ENCODE results near the gene DENND4A. TPM values are rescaled to one million over a fixed set of nuclear protein-coding genes. Genes with fewer than 3 reads are reported as not detected.

Gene DENND4A
- total RNA-seq, 1 experiment from 2014 or later = 62.4 TPM

GRCh38 chr15:65638109-65638508 lies 154.0 kb downstream of the DENND4A start:
- Histone ChIP-seq H3K27me3 (ENCODE audit: low read length) (no peaks in the 10 kb centered on the region), H3K4me2 (ENCODE audit: low read depth, low read length, poor library complexity, severe bottlenecking) (no peak overlapping the region), H2AFZ (ENCODE audit: low read length) (no peak overlapping the region)

DNA sequence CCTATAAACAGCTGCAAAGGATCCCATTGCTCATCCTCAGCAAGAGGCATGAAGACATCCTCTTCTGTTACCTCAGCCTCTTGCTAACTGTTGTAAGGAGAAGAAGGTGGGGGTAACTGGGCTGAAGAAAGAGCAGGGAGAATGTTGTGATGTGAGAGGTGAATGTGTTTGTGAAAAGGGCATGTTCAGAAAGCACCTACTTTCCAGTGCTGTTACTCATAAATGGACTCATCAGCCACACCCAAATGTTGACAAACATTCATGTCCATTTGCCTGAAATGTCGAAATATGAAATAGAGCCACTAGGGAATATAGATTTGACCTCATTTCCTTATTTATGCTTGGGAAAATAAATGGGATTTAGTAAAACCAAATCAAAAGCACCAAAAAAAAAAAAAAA lies 157.7 kb downstream of the DENND4A start:
- Histone ChIP-seq H2AFZ (ENCODE audit: low read length) (no peak overlapping the region), H3K4me2 (ENCODE audit: low read depth, low read length, poor library complexity, severe bottlenecking) (no peak overlapping the region), H3K9me3 (ENCODE audit: low read length) (no peaks in the 10 kb centered on the region), H3K27me3 (ENCODE audit: low read length) (no peaks in the 10 kb centered on the region), H4K20me1 (ENCODE audit: insufficient read depth, low read depth, low read length) (no peaks in the 10 kb centered on the region), H3K9me2 (replicated peaks; ENCODE audit: insufficient read depth, low read length) (no peaks in the 10 kb centered on the region), H3K9ac (ENCODE audit: low read length) (no peak overlapping the region), H3K79me2 (ENCODE audit: low read length) (no peaks in the 10 kb centered on the region), H3K4me1 (ENCODE audit: low read length) (peaks cover 12% of the 10 kb centered on the region), H3K4me3 (ENCODE audit: low read length) (no peak overlapping the region), H3K36me3 (ENCODE audit: insufficient read depth, low read length) (no peaks in the 10 kb centered on the region), H3K27ac (ENCODE audit: low read length) (no peak overlapping the region)
- no peak for DNase-seq

More at GRCh38 chr15:65638109-65638508, 154.0 kb downstream of the DENND4A start:
- no peaks in the 10 kb centered on the region for H4K20me1 ChIP-seq (ENCODE audit: insufficient read depth, low read depth, low read length)
- H3K79me2 ChIP-seq (ENCODE audit: low read length) = no peaks in the 10 kb centered on the region
- no peaks in the 10 kb centered on the region for H3K9me3 ChIP-seq (ENCODE audit: low read length)
- peaks cover 22% of the 10 kb centered on the region for H3K4me1 ChIP-seq (ENCODE audit: low read length)
- H3K9ac ChIP-seq (ENCODE audit: low read length) = no peak overlapping the region
- no peak overlapping the region for H3K4me3 ChIP-seq (ENCODE audit: low read length)
- H3K36me3 ChIP-seq (ENCODE audit: insufficient read depth, low read length) = no peaks in the 10 kb centered on the region
- no peaks in the 10 kb centered on the region for H3K9me2 ChIP-seq (replicated peaks; ENCODE audit: insufficient read depth, low read length)
- no peak overlapping the region for H3K27ac ChIP-seq (ENCODE audit: low read length)
- no peak for DNase-seq

DNA sequence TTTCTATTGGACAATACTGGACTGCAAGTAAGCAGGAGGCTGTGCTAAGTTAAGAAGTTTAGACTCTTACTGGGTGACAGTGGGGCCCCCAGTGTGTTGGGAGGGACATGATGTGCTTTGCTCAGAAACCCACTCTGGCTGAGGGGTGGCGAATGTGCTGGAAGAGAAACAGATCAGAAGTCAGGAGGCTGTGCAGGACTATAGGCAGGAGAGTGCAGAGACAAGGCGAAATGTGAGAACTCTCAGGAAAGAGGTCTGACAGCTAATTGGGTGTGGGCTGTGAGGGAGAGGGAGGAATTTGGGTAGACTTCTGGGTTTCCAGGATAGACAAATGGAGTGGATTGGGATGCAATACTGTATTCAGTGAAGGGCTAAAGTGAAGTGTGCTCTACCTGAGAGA lies 158.3 kb downstream of the DENND4A start:
- Histone ChIP-seq H3K27me3 (ENCODE audit: low read length) (no peaks in the 10 kb centered on the region), H3K9ac (ENCODE audit: low read length) (no peak overlapping the region), H3K4me2 (ENCODE audit: low read depth, low read length, poor library complexity, severe bottlenecking) (no peak overlapping the region), H3K4me3 (ENCODE audit: low read length) (no peak overlapping the region), H3K79me2 (ENCODE audit: low read length) (no peaks in the 10 kb centered on the region), H3K36me3 (ENCODE audit: insufficient read depth, low read length) (no peaks in the 10 kb centered on the region), H3K27ac (ENCODE audit: low read length) (no peak overlapping the region), H3K9me2 (replicated peaks; ENCODE audit: insufficient read depth, low read length) (no peaks in the 10 kb centered on the region), H4K20me1 (ENCODE audit: insufficient read depth, low read depth, low read length) (no peaks in the 10 kb centered on the region), H2AFZ (ENCODE audit: low read length) (no peak overlapping the region), H3K4me1 (ENCODE audit: low read length) (peaks cover 9% of the 10 kb centered on the region), H3K9me3 (ENCODE audit: low read length) (no peaks in the 10 kb centered on the region)
- no peak for DNase-seq

DNA sequence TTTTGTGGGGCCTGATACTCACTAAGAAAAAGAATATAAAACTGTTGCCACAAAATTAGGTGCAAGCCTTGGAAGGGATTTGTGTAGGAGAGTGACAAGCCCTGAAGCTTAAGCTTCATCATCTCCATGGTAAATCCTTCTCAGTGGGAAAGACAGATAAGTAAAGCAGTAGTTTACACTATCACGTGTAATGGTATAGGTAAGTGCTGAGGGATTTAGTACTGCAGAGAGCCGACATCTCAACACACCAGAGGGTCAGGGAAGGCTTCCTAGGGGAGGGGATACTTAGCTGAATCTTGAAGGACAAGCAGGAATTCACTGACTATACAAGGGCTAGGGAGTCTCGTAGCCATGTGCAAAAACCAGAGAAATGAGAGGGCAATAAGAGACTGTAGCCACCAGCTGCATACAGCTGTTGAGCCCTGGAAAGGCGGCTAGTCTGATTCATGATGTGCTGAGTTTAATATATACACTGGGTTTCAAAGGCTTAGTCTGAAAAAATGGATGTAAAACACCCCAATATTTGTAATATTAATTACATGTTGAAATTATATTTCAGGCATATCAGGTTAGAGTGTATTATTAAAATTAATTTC lies 159.2 kb downstream of the DENND4A start:
- H3K27ac ChIP-seq (ENCODE audit: low read length) = no peak overlapping the region
- H3K9ac ChIP-seq (ENCODE audit: low read length) = no peak overlapping the region
- no peak overlapping the region for H3K4me2 ChIP-seq (ENCODE audit: low read depth, low read length, poor library complexity, severe bottlenecking)

DNA sequence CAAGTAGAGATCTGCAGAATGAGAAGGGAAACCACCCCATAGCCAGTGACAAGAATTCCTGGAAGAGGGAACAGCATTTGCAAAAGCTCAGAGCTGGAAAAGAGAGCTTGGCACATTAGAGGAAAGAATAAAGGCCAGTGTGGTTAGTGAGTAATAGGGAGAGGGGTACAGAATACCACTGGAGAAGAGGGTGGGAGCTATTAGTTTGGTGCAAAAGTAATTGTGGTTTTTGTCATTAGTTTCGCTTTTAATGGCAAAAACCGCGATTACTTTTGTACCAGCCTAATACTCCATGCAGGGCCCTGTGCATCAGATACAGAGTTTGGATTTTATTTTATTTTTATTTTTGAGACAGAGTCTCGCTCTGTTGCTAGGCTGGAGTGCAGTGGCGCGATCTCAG lies 160.6 kb downstream of the DENND4A start:
- Histone ChIP-seq H2AFZ (ENCODE audit: low read length) (no peak overlapping the region), H3K4me3 (ENCODE audit: low read length) (no peak overlapping the region), H3K9ac (ENCODE audit: low read length) (no peak overlapping the region), H3K4me2 (ENCODE audit: low read depth, low read length, poor library complexity, severe bottlenecking) (no peak overlapping the region), H3K27me3 (ENCODE audit: low read length) (no peaks in the 10 kb centered on the region), H3K36me3 (ENCODE audit: insufficient read depth, low read length) (no peaks in the 10 kb centered on the region), H3K4me1 (ENCODE audit: low read length) (peaks cover 16% of the 10 kb centered on the region), H3K9me3 (ENCODE audit: low read length) (no peaks in the 10 kb centered on the region), H3K79me2 (ENCODE audit: low read length) (no peaks in the 10 kb centered on the region), H4K20me1 (ENCODE audit: insufficient read depth, low read depth, low read length) (no peaks in the 10 kb centered on the region), H3K9me2 (replicated peaks; ENCODE audit: insufficient read depth, low read length) (no peaks in the 10 kb centered on the region), H3K27ac (ENCODE audit: low read length) (no peak overlapping the region)
- no peak for DNase-seq

More for the DNA sequence above, 159.2 kb downstream of the DENND4A start:
- Histone ChIP-seq H3K4me3 (ENCODE audit: low read length) (no peak overlapping the region), H3K36me3 (ENCODE audit: insufficient read depth, low read length) (no peaks in the 10 kb centered on the region), H3K9me3 (ENCODE audit: low read length) (no peaks in the 10 kb centered on the region), H2AFZ (ENCODE audit: low read length) (no peak overlapping the region), H3K27me3 (ENCODE audit: low read length) (no peaks in the 10 kb centered on the region), H3K9me2 (replicated peaks; ENCODE audit: insufficient read depth, low read length) (no peaks in the 10 kb centered on the region), H3K79me2 (ENCODE audit: low read length) (no peaks in the 10 kb centered on the region), H4K20me1 (ENCODE audit: insufficient read depth, low read depth, low read length) (no peaks in the 10 kb centered on the region), H3K4me1 (ENCODE audit: low read length) (peaks cover 6% of the 10 kb centered on the region)
- no peak for DNase-seq

DNA sequence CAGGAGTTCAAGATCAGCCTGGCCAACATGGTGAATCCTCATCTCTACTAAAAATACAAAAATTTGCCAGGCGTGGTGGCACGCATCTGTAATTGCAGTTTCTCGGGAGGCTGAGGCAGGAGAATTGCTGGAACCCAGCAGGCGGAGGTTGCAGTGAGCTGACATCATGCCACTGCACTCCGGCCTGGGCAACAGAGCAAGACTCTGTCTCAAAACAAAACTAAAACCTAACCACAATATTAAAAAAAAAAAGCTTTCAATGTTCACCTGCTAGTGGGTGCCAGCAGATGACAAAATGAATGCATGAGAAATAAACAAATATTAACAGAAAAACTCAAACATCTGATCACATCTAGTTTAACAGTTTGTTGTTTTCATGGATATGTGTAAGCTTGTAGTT lies 161.3 kb downstream of the DENND4A start:
- Histone ChIP-seq H3K36me3 (ENCODE audit: insufficient read depth, low read length) (no peaks in the 10 kb centered on the region), H3K4me1 (ENCODE audit: low read length) (peaks cover 17% of the 10 kb centered on the region), H3K4me2 (ENCODE audit: low read depth, low read length, poor library complexity, severe bottlenecking) (no peak overlapping the region), H3K4me3 (ENCODE audit: low read length) (no peak overlapping the region), H3K27ac (ENCODE audit: low read length) (no peak overlapping the region), H3K9me3 (ENCODE audit: low read length) (no peaks in the 10 kb centered on the region), H3K9ac (ENCODE audit: low read length) (no peak overlapping the region), H3K9me2 (replicated peaks; ENCODE audit: insufficient read depth, low read length) (no peaks in the 10 kb centered on the region), H4K20me1 (ENCODE audit: insufficient read depth, low read depth, low read length) (no peaks in the 10 kb centered on the region), H2AFZ (ENCODE audit: low read length) (no peak overlapping the region), H3K79me2 (ENCODE audit: low read length) (no peaks in the 10 kb centered on the region), H3K27me3 (ENCODE audit: low read length) (no peaks in the 10 kb centered on the region)
- DNase-seq = no peak

DNA sequence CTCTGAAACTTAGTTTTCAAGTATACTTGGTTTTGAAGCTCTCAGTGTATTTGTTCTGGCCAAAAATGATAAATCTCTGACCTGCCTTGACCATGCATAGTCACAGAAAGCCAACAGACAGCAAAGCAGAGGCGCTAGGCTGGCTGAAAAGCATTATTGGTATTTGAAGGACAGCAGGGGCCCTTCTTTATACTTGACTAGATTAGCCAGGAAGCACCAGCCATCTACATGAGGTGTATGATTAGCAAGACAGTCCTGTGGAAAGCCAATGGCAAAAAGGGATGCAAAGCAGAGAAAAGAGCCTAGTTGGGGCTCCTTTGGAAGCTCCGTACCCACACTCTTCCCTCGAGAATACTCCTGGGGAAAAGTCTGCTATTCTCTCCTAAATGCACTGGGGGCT lies 162.5 kb downstream of the DENND4A start:
- Histone ChIP-seq H4K20me1 (ENCODE audit: insufficient read depth, low read depth, low read length) (no peaks in the 10 kb centered on the region), H3K4me2 (ENCODE audit: low read depth, low read length, poor library complexity, severe bottlenecking) (no peak overlapping the region), H3K4me1 (ENCODE audit: low read length) (peaks cover 17% of the 10 kb centered on the region), H3K27ac (ENCODE audit: low read length) (no peak overlapping the region), H3K4me3 (ENCODE audit: low read length) (no peak overlapping the region), H3K79me2 (ENCODE audit: low read length) (no peaks in the 10 kb centered on the region), H3K9ac (ENCODE audit: low read length) (no peak overlapping the region), H2AFZ (ENCODE audit: low read length) (no peak overlapping the region), H3K36me3 (ENCODE audit: insufficient read depth, low read length) (no peaks in the 10 kb centered on the region), H3K9me3 (ENCODE audit: low read length) (no peaks in the 10 kb centered on the region), H3K9me2 (replicated peaks; ENCODE audit: insufficient read depth, low read length) (no peaks in the 10 kb centered on the region), H3K27me3 (ENCODE audit: low read length) (no peaks in the 10 kb centered on the region)
- no peak for DNase-seq

GRCh38 chr15:65626856-65627255 lies 165.2 kb downstream of the DENND4A start:
- no peak overlapping the region for H3K4me2 ChIP-seq (ENCODE audit: low read depth, low read length, poor library complexity, severe bottlenecking)
- no peak for DNase-seq
- no peak overlapping the region for H3K9ac ChIP-seq (ENCODE audit: low read length)
- no peaks in the 10 kb centered on the region for H3K79me2 ChIP-seq (ENCODE audit: low read length)
- no peaks in the 10 kb centered on the region for H4K20me1 ChIP-seq (ENCODE audit: insufficient read depth, low read depth, low read length)
- no peak overlapping the region for H3K4me3 ChIP-seq (ENCODE audit: low read length)
- H3K27me3 ChIP-seq (ENCODE audit: low read length) = no peaks in the 10 kb centered on the region
- 0 out of 2 replicates have a peak overlapping the region, but pooled peaks have one; percentile 33 for H3K27ac ChIP-seq (ENCODE audit: low read length)
- no peaks in the 10 kb centered on the region for H3K36me3 ChIP-seq (ENCODE audit: insufficient read depth, low read length)
- no peak overlapping the region for H2AFZ ChIP-seq (ENCODE audit: low read length)
- no peaks in the 10 kb centered on the region for H3K9me2 ChIP-seq (replicated peaks; ENCODE audit: insufficient read depth, low read length)
- H3K9me3 ChIP-seq (ENCODE audit: low read length) = no peaks in the 10 kb centered on the region
- peaks cover 12% of the 10 kb centered on the region for H3K4me1 ChIP-seq (ENCODE audit: low read length)
